ENCODE measurements around the gene LCE1F. TPM values are rescaled to one million over a fixed set of nuclear protein-coding genes. Genes with fewer than 3 reads are reported as not detected.

The LCE1F gene
- not detected for polyA plus RNA-seq

- H3K27ac ChIP-seq (ENCODE audit: low read depth in 2 of 2, low read length in 1 of 2), result no peak within 1 kb of the TSS
- no peaks in the 10 kb centered on the region for H3K4me1 ChIP-seq (ENCODE audit: control insufficient read depth in 2 of 2, insufficient read depth in 2 of 2, low read length in 1 of 2)
- 55 to 64% methylated on average over 6 of the region's 6 CpGs for WGBS, 2 donors
- no peak within 1 kb of the TSS for H3K4me3 ChIP-seq (ENCODE audit: low read depth in 1 of 2, low read length in 2 of 2)
- H3K9me3 ChIP-seq (ENCODE audit: control insufficient read depth in 2 of 2, insufficient read depth in 1 of 2, low read depth in 1 of 2, low read length in 1 of 2), result no peaks in the 10 kb centered on the region
- H3K36me3 ChIP-seq (ENCODE audit: control insufficient read depth in 2 of 2, insufficient read depth in 2 of 2, low read length in 1 of 2), result no peaks in the 10 kb centered on the region
- no peaks in the 10 kb centered on the region for H3K27me3 ChIP-seq (ENCODE audit: control insufficient read depth in 1 of 2, insufficient read depth in 2 of 2, low read length in 2 of 2)
Measured at GRCh38 chr1:152774875-152775274, at the start of gene LCE1F. LCE1F (plus strand) TSS chr1:152775140; CDS start chr1:152776372, 1,232 bp downstream.

- Histone ChIP-seq H3K4me3 (ENCODE audit: low read depth in 1 of 2, low read length in 2 of 2) (no peak overlapping the region), H3K9me3 (ENCODE audit: control insufficient read depth in 2 of 2, insufficient read depth in 1 of 2, low read depth in 1 of 2, low read length in 1 of 2) (no peaks in the 10 kb centered on the region), H3K36me3 (ENCODE audit: control insufficient read depth in 2 of 2, insufficient read depth in 2 of 2, low read length in 1 of 2) (no peaks in the 10 kb centered on the region), H3K27me3 (ENCODE audit: control insufficient read depth in 1 of 2, insufficient read depth in 2 of 2, low read length in 2 of 2) (no peaks in the 10 kb centered on the region), H3K27ac (ENCODE audit: low read depth in 2 of 2, low read length in 1 of 2) (no peak overlapping the region), H3K4me1 (ENCODE audit: control insufficient read depth in 2 of 2, insufficient read depth in 2 of 2, low read length in 1 of 2) (no peaks in the 10 kb centered on the region)
Measured at GRCh38 chr1:152725261-152725660, 49.7 kb upstream of the LCE1F start.

- H3K9me3 ChIP-seq (ENCODE audit: control insufficient read depth in 2 of 2, insufficient read depth in 1 of 2, low read depth in 1 of 2, low read length in 1 of 2), result no peaks in the 10 kb centered on the region
- no peaks in the 10 kb centered on the region for H3K27me3 ChIP-seq (ENCODE audit: control insufficient read depth in 1 of 2, insufficient read depth in 2 of 2, low read length in 2 of 2)
- WGBS, 2 donors, result 72 to 78% methylated on average over 1 of the region's 1 CpG
- H3K4me1 ChIP-seq (ENCODE audit: control insufficient read depth in 2 of 2, insufficient read depth in 2 of 2, low read length in 1 of 2), result no peaks in the 10 kb centered on the region
- no peak overlapping the region for H3K27ac ChIP-seq (ENCODE audit: low read depth in 2 of 2, low read length in 1 of 2)
- no peaks in the 10 kb centered on the region for H3K36me3 ChIP-seq (ENCODE audit: control insufficient read depth in 2 of 2, insufficient read depth in 2 of 2, low read length in 1 of 2)
- no peak overlapping the region for H3K4me3 ChIP-seq (ENCODE audit: low read depth in 1 of 2, low read length in 2 of 2)
Measured at GRCh38 chr1:152728986-152729385, 46.0 kb upstream of the LCE1F start.

- 29 to 55% methylated on average over 1 of the region's 1 CpG for WGBS, 2 donors
Measured at GRCh38 chr1:152735648-152736047, 39.3 kb upstream of the LCE1F start.

GRCh38 chr1:152737997-152738396 lies 36.9 kb upstream of the LCE1F start:
- WGBS, 2 donors, result 77 to 83% methylated on average over 5 of the region's 5 CpGs
- Histone ChIP-seq H3K27me3 (ENCODE audit: control insufficient read depth in 1 of 2, insufficient read depth in 2 of 2, low read length in 2 of 2) (no peaks in the 10 kb centered on the region), H3K36me3 (ENCODE audit: control insufficient read depth in 2 of 2, insufficient read depth in 2 of 2, low read length in 1 of 2) (no peaks in the 10 kb centered on the region), H3K4me3 (ENCODE audit: low read depth in 1 of 2, low read length in 2 of 2) (no peak overlapping the region), H3K4me1 (ENCODE audit: control insufficient read depth in 2 of 2, insufficient read depth in 2 of 2, low read length in 1 of 2) (no peaks in the 10 kb centered on the region), H3K27ac (ENCODE audit: low read depth in 2 of 2, low read length in 1 of 2) (no peak overlapping the region), H3K9me3 (ENCODE audit: control insufficient read depth in 2 of 2, insufficient read depth in 1 of 2, low read depth in 1 of 2, low read length in 1 of 2) (no peaks in the 10 kb centered on the region)

More at GRCh38 chr1:152735648-152736047, 39.3 kb upstream of the LCE1F start:
- no peak overlapping the region for H3K4me3 ChIP-seq (ENCODE audit: low read depth in 1 of 2, low read length in 2 of 2)
- no peak overlapping the region for H3K27ac ChIP-seq (ENCODE audit: low read depth in 2 of 2, low read length in 1 of 2)
- H3K4me1 ChIP-seq (ENCODE audit: control insufficient read depth in 2 of 2, insufficient read depth in 2 of 2, low read length in 1 of 2), result no peaks in the 10 kb centered on the region
- no peaks in the 10 kb centered on the region for H3K36me3 ChIP-seq (ENCODE audit: control insufficient read depth in 2 of 2, insufficient read depth in 2 of 2, low read length in 1 of 2)
- H3K27me3 ChIP-seq (ENCODE audit: control insufficient read depth in 1 of 2, insufficient read depth in 2 of 2, low read length in 2 of 2), result no peaks in the 10 kb centered on the region
- no peaks in the 10 kb centered on the region for H3K9me3 ChIP-seq (ENCODE audit: control insufficient read depth in 2 of 2, insufficient read depth in 1 of 2, low read depth in 1 of 2, low read length in 1 of 2)

GRCh38 chr1:152739841-152740240 lies 35.1 kb upstream of the LCE1F start:
- no peaks in the 10 kb centered on the region for H3K27me3 ChIP-seq (ENCODE audit: control insufficient read depth in 1 of 2, insufficient read depth in 2 of 2, low read length in 2 of 2)
- no peak overlapping the region for H3K4me3 ChIP-seq (ENCODE audit: low read depth in 1 of 2, low read length in 2 of 2)
- H3K27ac ChIP-seq (ENCODE audit: low read depth in 2 of 2, low read length in 1 of 2), result no peak overlapping the region
- H3K9me3 ChIP-seq (ENCODE audit: control insufficient read depth in 2 of 2, insufficient read depth in 1 of 2, low read depth in 1 of 2, low read length in 1 of 2), result no peaks in the 10 kb centered on the region
- H3K36me3 ChIP-seq (ENCODE audit: control insufficient read depth in 2 of 2, insufficient read depth in 2 of 2, low read length in 1 of 2), result no peaks in the 10 kb centered on the region
- 57 to 75% methylated on average over 3 of the region's 3 CpGs for WGBS, 2 donors
- no peaks in the 10 kb centered on the region for H3K4me1 ChIP-seq (ENCODE audit: control insufficient read depth in 2 of 2, insufficient read depth in 2 of 2, low read length in 1 of 2)

- Histone ChIP-seq H3K4me1 (ENCODE audit: control insufficient read depth in 2 of 2, insufficient read depth in 2 of 2, low read length in 1 of 2) (no peaks in the 10 kb centered on the region), H3K27ac (ENCODE audit: low read depth in 2 of 2, low read length in 1 of 2) (no peak overlapping the region), H3K9me3 (ENCODE audit: control insufficient read depth in 2 of 2, insufficient read depth in 1 of 2, low read depth in 1 of 2, low read length in 1 of 2) (no peaks in the 10 kb centered on the region)
Measured at GRCh38 chr1:152741656-152742055, 33.3 kb upstream of the LCE1F start.

GRCh38 chr1:152743371-152744145 lies 31.4 kb upstream of the LCE1F start:
- 55 to 69% methylated on average over 2 of the region's 2 CpGs for whole genome bisulfite sequencing, 2 donors
- H3K4me1 ChIP-seq (ENCODE audit: control insufficient read depth in 2 of 2, insufficient read depth in 2 of 2, low read length in 1 of 2), result no peaks in the 10 kb centered on the region

More at GRCh38 chr1:152741656-152742055, 33.3 kb upstream of the LCE1F start:
- Histone ChIP-seq H3K4me3 (ENCODE audit: low read depth in 1 of 2, low read length in 2 of 2) (no peak overlapping the region), H3K27me3 (ENCODE audit: control insufficient read depth in 1 of 2, insufficient read depth in 2 of 2, low read length in 2 of 2) (no peaks in the 10 kb centered on the region), H3K36me3 (ENCODE audit: control insufficient read depth in 2 of 2, insufficient read depth in 2 of 2, low read length in 1 of 2) (no peaks in the 10 kb centered on the region)

GRCh38 chr1:152745289-152745704 lies 29.6 kb upstream of the LCE1F start:
- 42 to 55% methylated on average over 4 of the region's 4 CpGs for WGBS, 2 donors
- no peaks in the 10 kb centered on the region for H3K36me3 ChIP-seq (ENCODE audit: control insufficient read depth in 2 of 2, insufficient read depth in 2 of 2, low read length in 1 of 2)

More at GRCh38 chr1:152743371-152744145, 31.4 kb upstream of the LCE1F start:
- no peaks in the 10 kb centered on the region for H3K36me3 ChIP-seq (ENCODE audit: control insufficient read depth in 2 of 2, insufficient read depth in 2 of 2, low read length in 1 of 2)
- no peak overlapping the region for H3K27ac ChIP-seq (ENCODE audit: low read depth in 2 of 2, low read length in 1 of 2)
- no peaks in the 10 kb centered on the region for H3K9me3 ChIP-seq (ENCODE audit: control insufficient read depth in 2 of 2, insufficient read depth in 1 of 2, low read depth in 1 of 2, low read length in 1 of 2)
- H3K4me3 ChIP-seq (ENCODE audit: low read depth in 1 of 2, low read length in 2 of 2), result no peak overlapping the region
- no peaks in the 10 kb centered on the region for H3K27me3 ChIP-seq (ENCODE audit: control insufficient read depth in 1 of 2, insufficient read depth in 2 of 2, low read length in 2 of 2)

More at GRCh38 chr1:152745289-152745704, 29.6 kb upstream of the LCE1F start:
- no peaks in the 10 kb centered on the region for H3K9me3 ChIP-seq (ENCODE audit: control insufficient read depth in 2 of 2, insufficient read depth in 1 of 2, low read depth in 1 of 2, low read length in 1 of 2)
- no peaks in the 10 kb centered on the region for H3K4me1 ChIP-seq (ENCODE audit: control insufficient read depth in 2 of 2, insufficient read depth in 2 of 2, low read length in 1 of 2)
- H3K27ac ChIP-seq (ENCODE audit: low read depth in 2 of 2, low read length in 1 of 2), result no peak overlapping the region
- H3K27me3 ChIP-seq (ENCODE audit: control insufficient read depth in 1 of 2, insufficient read depth in 2 of 2, low read length in 2 of 2), result no peaks in the 10 kb centered on the region
- no peak overlapping the region for H3K4me3 ChIP-seq (ENCODE audit: low read depth in 1 of 2, low read length in 2 of 2)

All from esophagus (tissue), 2 donors.